ENCODE data around the gene RGS9.

Gene RGS9

DNA sequence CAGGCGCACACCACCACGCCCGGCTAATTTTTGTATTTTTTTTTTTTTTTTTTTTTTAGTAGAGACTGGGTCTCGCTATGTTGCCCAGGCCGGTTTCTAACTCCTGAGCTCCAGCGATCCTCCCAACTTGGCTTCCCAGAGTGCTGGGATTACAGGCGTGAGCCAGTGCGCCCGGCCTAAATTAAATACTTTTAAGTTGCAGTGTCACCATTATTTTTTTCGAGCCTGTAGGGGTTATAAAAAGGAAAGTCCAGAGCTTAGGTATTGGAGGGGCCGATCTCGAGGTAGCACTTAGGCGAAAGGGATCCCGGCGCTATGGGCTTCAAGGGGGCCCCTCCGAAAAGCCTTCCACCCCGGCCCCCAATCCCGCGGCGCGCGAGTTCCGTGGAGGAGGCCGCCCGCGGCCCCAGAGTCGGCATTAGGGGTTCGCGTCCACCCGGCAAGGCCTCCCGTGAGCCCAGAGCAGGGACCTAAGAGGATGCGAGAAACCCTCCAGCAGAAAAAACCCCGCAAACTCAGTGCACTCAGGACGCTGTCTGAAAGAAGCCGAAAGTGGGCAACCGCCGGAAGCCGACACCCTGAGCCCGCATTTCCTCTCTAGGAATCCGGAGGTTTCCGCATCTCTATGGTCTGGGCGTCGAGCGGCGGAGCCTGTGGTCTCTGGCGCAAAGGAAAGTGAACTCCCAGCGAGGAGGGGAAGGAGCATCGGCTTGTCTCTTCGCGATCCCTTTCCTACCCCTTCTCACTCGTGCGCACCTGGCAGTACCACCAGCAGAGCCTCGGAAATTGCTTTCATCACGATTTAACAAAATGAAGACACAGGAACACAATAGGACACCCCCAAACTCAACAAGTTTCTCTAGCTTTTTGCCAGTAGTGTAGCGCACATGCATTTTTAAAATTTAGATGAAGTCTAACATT lies 14.1 kb upstream of the RGS9 start:
- TF ChIP-seq, protein P1, sequence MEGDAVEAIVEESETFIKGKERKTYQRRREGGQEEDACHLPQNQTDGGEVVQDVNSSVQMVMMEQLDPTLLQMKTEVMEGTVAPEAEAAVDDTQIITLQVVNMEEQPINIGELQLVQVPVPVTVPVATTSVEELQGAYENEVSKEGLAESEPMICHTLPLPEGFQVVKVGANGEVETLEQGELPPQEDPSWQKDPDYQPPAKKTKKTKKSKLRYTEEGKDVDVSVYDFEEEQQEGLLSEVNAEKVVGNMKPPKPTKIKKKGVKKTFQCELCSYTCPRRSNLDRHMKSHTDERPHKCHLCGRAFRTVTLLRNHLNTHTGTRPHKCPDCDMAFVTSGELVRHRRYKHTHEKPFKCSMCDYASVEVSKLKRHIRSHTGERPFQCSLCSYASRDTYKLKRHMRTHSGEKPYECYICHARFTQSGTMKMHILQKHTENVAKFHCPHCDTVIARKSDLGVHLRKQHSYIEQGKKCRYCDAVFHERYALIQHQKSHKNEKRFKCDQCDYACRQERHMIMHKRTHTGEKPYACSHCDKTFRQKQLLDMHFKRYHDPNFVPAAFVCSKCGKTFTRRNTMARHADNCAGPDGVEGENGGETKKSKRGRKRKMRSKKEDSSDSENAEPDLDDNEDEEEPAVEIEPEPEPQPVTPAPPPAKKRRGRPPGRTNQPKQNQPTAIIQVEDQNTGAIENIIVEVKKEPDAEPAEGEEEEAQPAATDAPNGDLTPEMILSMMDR (IDR thresholded peaks at IDR 0.05; ENCODE audit: low read depth, low read length, missing control alignments): no peak
- peak; percentile 77 for DNase-seq (ENCODE audit: low read depth)
- in situ Hi-C loops (cut with HindIII; ENCODE audit: low sequenced_read_pairs): no loop called here
- H3K4me3 ChIP-seq (ENCODE audit: low read depth, low read length): peak overlapping the region; percentile 49

DNA sequence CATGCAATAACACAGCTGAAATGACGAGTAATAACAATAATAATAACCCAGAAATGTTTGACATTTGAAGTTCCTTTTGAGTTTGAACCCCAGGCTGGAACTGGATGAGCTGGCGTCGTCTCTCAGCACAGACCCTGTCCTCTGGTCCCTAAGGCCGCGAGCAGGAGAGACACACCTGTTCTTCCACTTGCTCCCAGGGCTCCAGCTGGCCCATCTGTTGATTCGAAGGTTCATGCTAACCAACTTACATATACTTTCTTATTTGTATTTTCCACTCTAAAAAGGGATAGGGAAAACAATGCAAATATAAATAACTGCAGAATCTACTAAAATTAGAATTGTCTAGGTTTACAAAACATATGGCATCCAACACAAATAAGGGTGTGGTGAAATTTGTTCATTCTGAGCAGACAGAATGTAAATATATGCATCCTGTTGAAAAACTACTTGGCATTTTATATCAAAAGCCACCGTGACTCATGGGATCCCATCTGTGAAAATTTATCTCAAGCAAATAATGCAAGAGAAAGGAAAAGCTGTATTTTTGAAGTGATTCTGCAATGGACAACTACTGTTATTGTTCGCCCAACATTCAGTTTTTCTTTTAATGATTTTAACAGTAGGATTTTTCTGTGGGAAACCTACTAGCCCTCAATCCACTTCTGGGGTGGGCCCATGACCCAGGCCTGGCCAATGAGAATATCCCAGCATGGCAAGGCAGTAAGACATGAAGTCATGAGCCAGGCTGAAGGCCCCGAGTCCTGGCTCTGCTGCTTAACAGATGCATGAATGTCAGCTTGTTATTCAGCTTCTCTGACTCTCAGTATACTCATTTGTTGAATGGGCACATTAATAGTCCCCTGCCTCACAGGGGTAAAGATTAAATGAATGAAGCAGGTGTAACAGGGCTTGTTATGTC lies 13.2 kb upstream of the RGS9 start:
- no peak for DNase-seq (ENCODE audit: low read depth)
- TF ChIP-seq, protein P1 (IDR thresholded peaks at IDR 0.05; ENCODE audit: low read depth, low read length, missing control alignments): no peak
- no peak overlapping the region for H3K4me3 ChIP-seq (ENCODE audit: low read depth, low read length)
- in situ Hi-C loops (cut with HindIII; ENCODE audit: low sequenced_read_pairs): no loop called here

DNA sequence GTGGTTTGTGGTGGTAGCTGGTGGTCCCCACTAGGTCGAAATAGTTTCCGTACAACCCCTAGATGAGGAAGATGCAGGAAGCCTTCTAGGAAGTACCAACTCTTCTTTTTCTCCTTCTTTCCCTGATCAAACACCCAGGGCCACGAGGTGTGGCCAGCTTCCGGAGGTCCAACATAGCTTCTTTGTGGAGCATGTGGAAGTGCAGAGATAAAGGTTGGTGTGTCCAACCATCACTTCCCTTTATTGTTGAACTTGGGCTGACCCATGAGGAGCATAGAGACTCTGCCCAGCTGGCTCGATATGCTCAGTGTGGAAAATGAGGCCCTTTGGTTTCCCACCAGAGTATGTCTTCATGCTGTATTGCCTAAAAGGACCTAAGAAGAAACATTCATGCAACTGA lies 6.3 kb upstream of the RGS9 start:
- H3K4me3 ChIP-seq (ENCODE audit: low read depth, low read length): no peak overlapping the region
- TF ChIP-seq, protein P1 (IDR thresholded peaks at IDR 0.05; ENCODE audit: low read depth, low read length, missing control alignments): no peak
- DNase-seq (ENCODE audit: low read depth): no peak
- in situ Hi-C loops (cut with HindIII; ENCODE audit: low sequenced_read_pairs): no loop called here

DNA sequence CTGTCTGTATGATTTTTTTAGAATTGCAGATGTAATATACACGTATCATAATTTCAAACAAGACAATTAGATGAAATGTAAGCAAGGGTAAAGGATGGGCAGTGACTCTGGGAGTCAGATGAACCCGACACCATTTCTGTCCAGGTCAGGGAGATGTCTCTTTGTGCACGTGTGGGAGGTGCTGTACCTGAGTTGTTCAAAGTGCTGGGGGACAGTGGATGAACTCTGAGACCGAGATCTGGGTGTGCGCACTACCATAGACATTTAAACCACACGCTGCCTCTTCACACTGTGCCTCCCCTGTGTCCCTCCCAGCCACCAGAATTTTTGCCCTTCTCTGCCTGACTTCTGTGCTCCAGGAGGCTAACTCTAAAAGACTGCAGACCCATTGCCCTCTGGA lies 5.9 kb upstream of the RGS9 start:
- H3K4me3 ChIP-seq (ENCODE audit: low read depth, low read length): no peak overlapping the region
- TF ChIP-seq, protein P1 (IDR thresholded peaks at IDR 0.05; ENCODE audit: low read depth, low read length, missing control alignments): no peak
- DNase-seq (ENCODE audit: low read depth): no peak
- in situ Hi-C loops (cut with HindIII; ENCODE audit: low sequenced_read_pairs): no loop called here

DNA sequence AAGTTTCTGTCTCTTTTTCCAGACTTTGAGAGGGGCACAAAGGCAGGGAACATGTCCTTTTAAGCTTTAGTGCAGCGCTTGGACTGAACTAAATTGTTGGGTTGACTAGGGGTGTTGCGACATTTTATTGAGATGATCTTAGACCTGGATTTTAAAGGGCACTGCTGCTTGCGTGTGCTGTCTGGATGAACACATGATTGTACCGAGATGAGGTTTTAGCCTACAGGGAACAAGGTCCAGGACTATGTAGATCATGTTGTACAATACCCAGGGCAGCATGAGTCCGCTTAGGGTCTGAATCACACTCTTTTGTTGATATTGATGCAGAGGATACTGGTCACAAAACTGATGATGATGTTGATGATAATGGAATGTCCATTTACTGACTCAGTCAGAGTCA lies 5.2 kb upstream of the RGS9 start:
- TF ChIP-seq, protein P1 (IDR thresholded peaks at IDR 0.05; ENCODE audit: low read depth, low read length, missing control alignments): no peak
- no peak overlapping the region for H3K4me3 ChIP-seq (ENCODE audit: low read depth, low read length)
- in situ Hi-C loops (cut with HindIII; ENCODE audit: low sequenced_read_pairs): no loop called here
- no peak for DNase-seq (ENCODE audit: low read depth)

DNA sequence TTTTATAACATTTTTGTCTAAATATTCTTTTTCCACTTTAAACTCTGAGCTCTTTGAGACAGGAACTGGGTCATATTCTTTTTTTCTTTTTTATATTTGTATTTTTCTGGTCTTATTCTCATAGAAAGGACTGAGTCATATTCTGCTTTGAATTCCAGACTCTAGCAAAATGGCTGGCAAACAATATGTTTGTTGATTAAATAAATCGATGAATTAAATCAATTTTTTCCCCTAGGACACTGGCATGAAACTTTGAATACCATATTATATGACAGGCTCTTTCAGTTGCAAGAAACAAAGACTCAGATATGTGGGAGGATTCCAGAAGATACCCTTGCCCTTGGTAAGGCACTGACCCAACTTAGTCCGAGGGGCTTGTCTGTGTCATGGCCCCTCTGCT lies 3.1 kb upstream of the RGS9 start:
- no peak for DNase-seq (ENCODE audit: low read depth)
- no peak overlapping the region for H3K4me3 ChIP-seq (ENCODE audit: low read depth, low read length)
- in situ Hi-C loops (cut with HindIII; ENCODE audit: low sequenced_read_pairs): no loop called here
- TF ChIP-seq, protein P1 (IDR thresholded peaks at IDR 0.05; ENCODE audit: low read depth, low read length, missing control alignments): no peak
